Lower leg skin (tissue), 4 donors: ENCODE measurements around the gene MS4A10. TPM values are rescaled to one million over a fixed set of nuclear protein-coding genes. Genes with fewer than 3 reads are reported as not detected.

Experiments
- DNase-seq, 2 donors: peaks; one replicate each; pipeline ENCODE4 v3.0.0-alpha.2; 2019; ENCODE audit warnings: low spot score in 2 of 2
- H3K4me3 ChIP-seq: fragments of 200-600 bp; sonication (generic); 2 replicates; pipeline ENCODE4 v1.5.1; 2017; ENCODE audit warnings: mild to moderate bottlenecking, low read depth; ENCODE audit not compliant: poor library complexity, severe bottlenecking
- POLR2A ChIP-seq, 2 donors: fragments of 450-650 bp; IDR thresholded peaks; one replicate each; pipeline ENCODE4 v1.6.1; 2016 to 2017; ENCODE audit warnings: antibody characterized with exemption in 2 of 2, mild to moderate bottlenecking in 1 of 2, moderate library complexity in 1 of 2
- WGBS, 2 donors: methylation state at CpG; one replicate each; pipeline ENCODE4 v1.1.5; 2018; 5-methylcytosine and 5-hydroxymethylcytosine counted together
- intact Hi-C: fragments of 100-400 bp; cut with DNase I; formaldehyde crosslinking; loops from one replicate; pipeline ENCODE4 v1.15.0; 2023; ENCODE audit warnings: low total_unique reads
- total RNA-seq, 4 donors: library from RNA; depleted of rRNA; stranded (reverse); fragments of >200 nt; gene quantifications; one replicate each; pipeline ENCODE4 v1.1.0, GENCODE V29; 2016
- TF ChIP-seq, protein P1 (sequence below), 3 donors: fragments of 450-650 bp; IDR thresholded peaks; one replicate each; pipeline ENCODE4 v1.5.1; 2016; ENCODE audit warnings: antibody characterized with exemption in 3 of 3, mild to moderate bottlenecking in 3 of 3, moderate library complexity in 2 of 3

MS4A10 gene
- total RNA-seq, 4 donors from 2014 or later, result not detected

DNA sequence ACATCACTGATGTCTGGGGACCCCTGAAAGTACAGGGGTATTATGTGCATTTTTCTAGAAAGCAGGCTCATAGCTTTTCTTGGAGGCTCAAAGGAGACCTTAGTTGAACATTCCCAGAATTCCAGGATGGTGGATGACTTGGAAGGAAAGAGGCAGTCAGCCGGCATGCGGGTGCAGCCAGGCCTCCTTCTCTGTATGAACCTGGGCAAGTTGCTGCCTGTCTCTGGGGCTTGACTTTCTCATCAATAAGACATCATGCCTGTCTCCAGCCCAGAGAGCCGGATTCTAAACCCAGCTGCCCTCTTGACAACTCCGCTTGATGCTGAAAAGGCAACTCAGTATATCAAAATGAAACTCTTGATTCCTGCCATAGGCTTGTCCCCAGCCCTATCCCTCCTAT is 15.9 kb upstream of the MS4A10 start:
- WGBS, 2 donors, result 41 to 44% methylated on average over 4 of the region's 4 CpGs
- H3K4me3 ChIP-seq, result no peak overlapping the region
- intact Hi-C loops, result no loop called here
- no peak for TF ChIP-seq POLR2A (IDR thresholded peaks at IDR 0.05)
- TF ChIP-seq, protein P1, sequence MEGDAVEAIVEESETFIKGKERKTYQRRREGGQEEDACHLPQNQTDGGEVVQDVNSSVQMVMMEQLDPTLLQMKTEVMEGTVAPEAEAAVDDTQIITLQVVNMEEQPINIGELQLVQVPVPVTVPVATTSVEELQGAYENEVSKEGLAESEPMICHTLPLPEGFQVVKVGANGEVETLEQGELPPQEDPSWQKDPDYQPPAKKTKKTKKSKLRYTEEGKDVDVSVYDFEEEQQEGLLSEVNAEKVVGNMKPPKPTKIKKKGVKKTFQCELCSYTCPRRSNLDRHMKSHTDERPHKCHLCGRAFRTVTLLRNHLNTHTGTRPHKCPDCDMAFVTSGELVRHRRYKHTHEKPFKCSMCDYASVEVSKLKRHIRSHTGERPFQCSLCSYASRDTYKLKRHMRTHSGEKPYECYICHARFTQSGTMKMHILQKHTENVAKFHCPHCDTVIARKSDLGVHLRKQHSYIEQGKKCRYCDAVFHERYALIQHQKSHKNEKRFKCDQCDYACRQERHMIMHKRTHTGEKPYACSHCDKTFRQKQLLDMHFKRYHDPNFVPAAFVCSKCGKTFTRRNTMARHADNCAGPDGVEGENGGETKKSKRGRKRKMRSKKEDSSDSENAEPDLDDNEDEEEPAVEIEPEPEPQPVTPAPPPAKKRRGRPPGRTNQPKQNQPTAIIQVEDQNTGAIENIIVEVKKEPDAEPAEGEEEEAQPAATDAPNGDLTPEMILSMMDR (IDR thresholded peaks at IDR 0.05), result no peak
- DNase-seq, result no peak

DNA sequence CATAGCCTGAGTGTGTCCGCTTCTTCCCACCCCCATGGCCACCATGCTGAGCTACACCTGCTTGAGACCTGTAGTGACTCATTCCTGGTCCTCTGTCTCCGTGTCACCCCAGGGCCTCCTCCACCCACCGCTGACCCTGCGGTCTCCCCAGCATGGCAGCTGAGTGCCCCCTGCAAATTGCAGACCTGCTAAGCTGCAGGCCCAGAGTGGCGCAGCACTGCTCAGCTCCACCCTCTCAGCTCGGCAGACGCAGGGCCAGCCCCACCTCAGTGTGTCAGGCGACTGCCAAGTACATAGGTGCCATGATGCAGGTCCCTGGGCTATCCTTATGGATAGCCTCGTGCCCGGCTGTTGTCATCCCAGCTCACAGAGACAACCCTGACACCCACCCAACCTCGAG is 15.3 kb upstream of the MS4A10 start:
- no peak for TF ChIP-seq POLR2A (IDR thresholded peaks at IDR 0.05)
- TF ChIP-seq, protein P1 (IDR thresholded peaks at IDR 0.05), result no peak
- intact Hi-C loops, result no loop called here
- 74 to 83% methylated on average over 9 to 11 of the region's 11 CpGs for WGBS, 2 donors
- no peak for DNase-seq
- no peak overlapping the region for H3K4me3 ChIP-seq

DNA sequence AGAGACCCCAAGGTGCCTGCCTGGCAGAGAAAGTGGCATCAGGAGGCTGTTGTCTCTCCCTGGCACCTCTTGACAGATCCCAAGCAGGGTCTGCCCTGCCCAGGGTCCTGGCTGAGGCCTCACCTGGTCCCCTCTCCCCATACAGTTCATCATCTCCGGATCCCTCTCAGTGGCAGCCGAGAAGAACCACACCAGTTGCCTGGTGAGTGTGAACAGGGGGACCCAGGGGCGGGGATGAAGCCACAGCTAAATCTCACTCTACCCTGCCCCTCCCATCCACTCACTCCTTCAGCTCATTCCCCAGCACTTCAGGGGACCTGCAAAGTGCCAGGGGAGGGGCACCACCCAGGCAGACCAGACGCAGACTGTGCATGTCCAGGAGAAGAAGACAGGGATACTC is 14.0 kb upstream of the MS4A10 start:
- no peak overlapping the region for H3K4me3 ChIP-seq
- 86 to 87% methylated on average over 4 of the region's 4 CpGs for WGBS, 2 donors
- no peak for DNase-seq
- TF ChIP-seq POLR2A (IDR thresholded peaks at IDR 0.05), result no peak
- TF ChIP-seq, protein P1 (IDR thresholded peaks at IDR 0.05), result no peak
- intact Hi-C loops, result no loop called here

DNA sequence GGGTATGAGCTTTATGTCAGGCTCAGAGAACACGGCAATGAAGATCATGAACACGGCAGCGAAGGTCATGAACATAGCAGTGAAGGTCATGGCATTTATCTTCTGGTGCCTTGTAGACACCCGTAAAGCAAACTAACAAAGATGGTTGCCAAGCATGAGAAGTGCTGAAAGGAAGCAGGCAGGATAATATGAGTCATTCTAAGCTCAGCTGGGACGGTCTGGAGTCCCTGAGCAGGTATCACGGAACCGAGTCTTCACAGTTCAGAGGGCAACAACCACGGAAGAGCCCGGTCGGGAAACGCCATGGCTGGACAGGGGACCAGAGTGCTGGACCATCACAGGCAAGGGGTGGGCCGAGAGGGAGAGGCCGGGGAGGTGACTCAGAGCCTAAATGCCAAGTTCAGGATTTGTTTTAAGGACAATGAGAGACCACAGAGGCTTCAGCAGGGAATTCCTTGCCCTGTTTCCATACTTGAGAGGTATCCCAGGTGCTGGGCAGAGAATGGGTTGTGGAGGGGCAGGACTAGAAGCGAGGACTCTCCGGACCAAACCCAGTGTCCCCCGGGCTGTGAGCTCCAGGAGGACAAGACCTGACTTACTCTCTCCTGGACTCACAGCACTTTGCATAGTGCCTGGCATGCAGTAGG is 13.1 kb upstream of the MS4A10 start:
- intact Hi-C loops, result no loop called here
- TF ChIP-seq, protein P1 (IDR thresholded peaks at IDR 0.05), result no peak
- no peak for TF ChIP-seq POLR2A (IDR thresholded peaks at IDR 0.05)
- no peak overlapping the region for H3K4me3 ChIP-seq
- no peak for DNase-seq
- 76 to 82% methylated on average over 16 of the region's 16 CpGs for WGBS, 2 donors

DNA sequence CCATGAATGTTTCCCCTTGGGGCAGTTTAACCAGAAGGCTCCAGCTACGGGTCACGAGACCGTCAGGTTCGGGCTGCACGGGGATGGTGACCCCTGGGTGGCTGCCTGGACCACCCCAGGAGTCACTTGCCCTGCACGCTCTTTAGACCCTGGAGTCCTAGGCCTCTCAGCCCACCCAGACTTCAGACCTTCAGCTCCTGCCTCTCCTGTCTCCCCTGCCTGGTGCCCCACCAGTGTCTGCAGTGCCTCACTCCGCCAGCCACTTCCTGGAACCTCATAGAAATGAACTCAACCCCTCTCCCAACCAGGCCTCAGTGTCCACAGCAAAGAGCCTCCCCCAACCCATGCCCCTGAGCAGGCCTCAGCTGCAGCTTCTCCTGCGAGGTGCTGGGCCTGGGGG is 12.5 kb upstream of the MS4A10 start:
- intact Hi-C loops, result no loop called here
- H3K4me3 ChIP-seq, result no peak overlapping the region
- 88 to 91% methylated on average over 8 of the region's 8 CpGs for WGBS, 2 donors
- DNase-seq, result no peak
- TF ChIP-seq, protein P1 (IDR thresholded peaks at IDR 0.05), result no peak
- no peak for TF ChIP-seq POLR2A (IDR thresholded peaks at IDR 0.05)

DNA sequence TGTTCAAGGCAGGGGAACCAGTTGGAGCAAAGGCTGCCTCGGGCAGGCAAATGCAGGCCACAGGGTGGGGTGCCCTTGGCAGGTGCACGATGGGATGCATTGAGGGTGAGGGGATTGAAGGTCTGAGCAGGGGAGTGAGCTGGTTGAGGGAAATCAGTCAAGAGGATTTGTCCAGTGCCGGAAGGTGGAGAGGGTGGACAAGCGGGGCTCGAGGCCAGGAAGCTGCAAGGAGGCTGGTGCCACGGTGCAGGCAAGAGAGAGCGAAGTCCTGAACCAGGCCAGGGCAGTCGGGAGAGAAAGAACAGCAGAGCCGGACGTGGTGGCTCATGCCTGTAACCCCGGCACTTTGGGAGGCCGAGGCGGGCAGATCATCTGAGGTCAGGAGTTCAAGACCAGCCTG is 10.4 kb upstream of the MS4A10 start:
- 79 to 83% methylated on average over 13 of the region's 13 CpGs for WGBS, 2 donors
- intact Hi-C loops, result no loop called here

More for the DNA sequence above, 10.4 kb upstream of the MS4A10 start:
- TF ChIP-seq POLR2A (IDR thresholded peaks at IDR 0.05), result no peak
- TF ChIP-seq, protein P1 (IDR thresholded peaks at IDR 0.05), result no peak
- no peak overlapping the region for H3K4me3 ChIP-seq
- no peak for DNase-seq
